Measurements from ENCODE around the gene SLC35E2B.

The SLC35E2B gene

DNA sequence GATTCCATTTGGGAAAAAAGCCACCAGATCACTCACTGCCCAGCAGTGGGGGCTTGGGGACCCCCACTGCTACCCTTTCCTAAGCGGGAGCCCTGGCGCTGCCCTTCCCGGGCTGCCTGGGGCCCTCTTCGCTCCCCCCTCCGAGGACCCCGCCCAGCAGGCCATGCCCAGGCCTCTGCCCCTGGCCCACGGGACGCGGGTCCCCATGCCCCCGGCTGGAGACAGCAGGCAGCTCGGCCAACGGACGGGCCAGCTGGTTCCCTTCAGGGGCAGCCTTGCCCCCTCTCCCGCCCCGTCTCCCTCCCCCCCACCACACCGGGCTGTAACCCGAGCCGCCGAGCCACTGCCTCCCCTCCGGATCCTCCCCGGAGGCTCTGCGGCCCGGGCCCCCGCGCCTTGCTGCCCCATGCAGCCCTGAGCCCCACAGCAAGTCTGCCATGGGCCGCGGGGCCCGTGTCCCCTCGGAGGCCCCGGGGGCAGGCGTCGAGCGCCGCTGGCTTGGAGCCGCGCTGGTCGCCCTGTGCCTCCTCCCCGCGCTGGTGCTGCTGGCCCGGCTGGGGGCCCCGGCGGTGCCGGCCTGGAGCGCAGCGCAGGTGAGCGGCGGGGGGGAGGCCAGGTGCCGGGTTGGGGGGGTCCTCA lies 60.7 kb downstream of the SLC35E2B start, which contains the start of gene MMP23B:
MMP23B (plus strand) TSS at position 392 of the 639 bp plus-strand sequence; CDS start at position 438, 46 bp downstream.
- H3K4me3 ChIP-seq (ENCODE audit: low read depth, low read length): no peak within 1 kb of the TSS
- DNase-seq (ENCODE audit: low read depth): peak; percentile 1

DNA sequence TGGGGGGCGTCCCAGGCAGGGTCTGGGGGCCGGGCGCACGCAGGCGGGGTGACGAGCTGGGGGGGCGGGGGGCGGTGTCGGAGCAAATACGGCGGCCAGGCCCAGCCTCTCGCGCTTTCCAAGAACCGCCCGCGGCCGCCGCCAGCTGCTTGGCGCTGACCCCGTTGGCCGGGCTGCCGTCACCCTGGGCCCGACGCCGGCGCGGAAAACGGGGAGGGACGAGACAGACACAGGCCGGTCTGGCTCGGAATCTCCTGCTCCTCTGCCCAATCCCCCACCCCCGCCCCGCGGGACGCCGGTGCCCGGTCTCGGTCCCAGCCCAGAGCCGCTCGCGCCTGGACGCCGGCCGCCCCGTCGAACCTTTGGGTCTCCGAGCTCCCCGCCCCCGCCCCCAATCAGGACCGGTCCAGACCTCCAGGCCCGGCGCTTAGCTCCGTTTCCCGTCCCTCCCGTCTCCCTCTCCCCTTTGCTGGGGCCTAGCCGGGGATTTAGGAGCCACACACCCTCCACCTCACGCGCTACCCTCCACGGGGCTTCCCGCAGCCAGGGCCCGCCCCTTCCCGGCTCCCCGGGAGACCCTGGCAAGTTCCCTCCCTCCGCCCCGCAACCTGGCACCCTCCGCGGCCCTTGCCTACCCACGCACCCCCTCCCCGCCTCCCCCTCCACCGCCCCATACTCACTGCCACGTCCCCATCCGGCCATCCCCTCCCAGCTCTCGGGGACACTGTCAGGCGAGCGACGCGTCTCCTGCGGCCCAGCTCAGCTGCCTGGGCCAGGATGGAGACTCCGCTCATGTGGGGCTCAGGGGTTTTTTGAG lies 61.4 kb downstream of the SLC35E2B start:
- H3K4me3 ChIP-seq (ENCODE audit: low read depth, low read length): peak overlapping the region; percentile 44; the same call in 1 of the 2 replicates
- peak; percentile 5 for DNase-seq (ENCODE audit: low read depth)
- TF ChIP-seq, protein P1, sequence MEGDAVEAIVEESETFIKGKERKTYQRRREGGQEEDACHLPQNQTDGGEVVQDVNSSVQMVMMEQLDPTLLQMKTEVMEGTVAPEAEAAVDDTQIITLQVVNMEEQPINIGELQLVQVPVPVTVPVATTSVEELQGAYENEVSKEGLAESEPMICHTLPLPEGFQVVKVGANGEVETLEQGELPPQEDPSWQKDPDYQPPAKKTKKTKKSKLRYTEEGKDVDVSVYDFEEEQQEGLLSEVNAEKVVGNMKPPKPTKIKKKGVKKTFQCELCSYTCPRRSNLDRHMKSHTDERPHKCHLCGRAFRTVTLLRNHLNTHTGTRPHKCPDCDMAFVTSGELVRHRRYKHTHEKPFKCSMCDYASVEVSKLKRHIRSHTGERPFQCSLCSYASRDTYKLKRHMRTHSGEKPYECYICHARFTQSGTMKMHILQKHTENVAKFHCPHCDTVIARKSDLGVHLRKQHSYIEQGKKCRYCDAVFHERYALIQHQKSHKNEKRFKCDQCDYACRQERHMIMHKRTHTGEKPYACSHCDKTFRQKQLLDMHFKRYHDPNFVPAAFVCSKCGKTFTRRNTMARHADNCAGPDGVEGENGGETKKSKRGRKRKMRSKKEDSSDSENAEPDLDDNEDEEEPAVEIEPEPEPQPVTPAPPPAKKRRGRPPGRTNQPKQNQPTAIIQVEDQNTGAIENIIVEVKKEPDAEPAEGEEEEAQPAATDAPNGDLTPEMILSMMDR (IDR thresholded peaks at IDR 0.05; ENCODE audit: insufficient read depth, low read depth, low read length, missing control alignments): no peak

More for the DNA sequence above, 60.7 kb downstream of the SLC35E2B start, which contains the start of gene MMP23B:
- TF ChIP-seq, protein P1 (IDR thresholded peaks at IDR 0.05; ENCODE audit: insufficient read depth, low read depth, low read length, missing control alignments): no peak

DNA sequence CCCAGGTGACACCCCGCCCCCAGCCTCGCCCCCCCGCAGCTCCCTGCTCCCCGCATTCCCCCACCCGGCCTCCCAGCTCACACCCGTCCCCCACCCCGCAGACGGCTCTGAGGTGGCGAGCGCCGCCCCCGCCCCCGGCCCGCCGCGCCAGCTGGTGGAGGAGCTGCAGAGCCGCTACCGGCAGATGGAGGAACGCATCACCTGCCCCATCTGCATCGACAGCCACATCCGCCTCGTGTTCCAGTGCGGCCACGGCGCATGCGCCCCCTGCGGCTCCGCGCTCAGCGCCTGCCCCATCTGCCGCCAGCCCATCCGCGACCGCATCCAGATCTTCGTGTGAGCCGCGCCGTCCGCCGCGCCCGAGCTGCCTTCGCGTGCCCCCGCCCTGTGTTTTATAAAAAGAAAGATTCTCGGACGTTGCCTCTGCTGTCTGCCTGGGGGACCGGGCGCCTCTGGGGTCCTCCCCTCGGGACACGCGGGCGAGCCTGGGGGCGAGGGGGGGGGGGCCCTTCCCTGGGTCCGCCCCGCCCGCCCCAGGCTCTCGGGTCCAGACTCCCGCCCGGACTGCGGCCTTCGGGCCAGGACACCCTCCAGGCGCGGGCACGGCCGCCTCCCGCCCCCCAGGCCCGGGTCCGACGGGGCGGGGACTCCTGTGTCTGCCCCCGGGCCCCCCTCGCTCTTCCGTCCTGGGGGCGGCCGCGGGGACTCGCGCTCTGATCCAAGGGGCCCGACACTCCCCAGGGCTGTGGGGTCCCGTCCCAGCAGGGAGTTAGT lies 62.2 kb downstream of the SLC35E2B start:
- peak; percentile 96 for DNase-seq (ENCODE audit: low read depth)
- TF ChIP-seq, protein P1 (IDR thresholded peaks at IDR 0.05; ENCODE audit: insufficient read depth, low read depth, low read length, missing control alignments): peak; percentile 7
- H3K4me3 ChIP-seq (ENCODE audit: low read depth, low read length): peak overlapping the region; percentile 44

DNA sequence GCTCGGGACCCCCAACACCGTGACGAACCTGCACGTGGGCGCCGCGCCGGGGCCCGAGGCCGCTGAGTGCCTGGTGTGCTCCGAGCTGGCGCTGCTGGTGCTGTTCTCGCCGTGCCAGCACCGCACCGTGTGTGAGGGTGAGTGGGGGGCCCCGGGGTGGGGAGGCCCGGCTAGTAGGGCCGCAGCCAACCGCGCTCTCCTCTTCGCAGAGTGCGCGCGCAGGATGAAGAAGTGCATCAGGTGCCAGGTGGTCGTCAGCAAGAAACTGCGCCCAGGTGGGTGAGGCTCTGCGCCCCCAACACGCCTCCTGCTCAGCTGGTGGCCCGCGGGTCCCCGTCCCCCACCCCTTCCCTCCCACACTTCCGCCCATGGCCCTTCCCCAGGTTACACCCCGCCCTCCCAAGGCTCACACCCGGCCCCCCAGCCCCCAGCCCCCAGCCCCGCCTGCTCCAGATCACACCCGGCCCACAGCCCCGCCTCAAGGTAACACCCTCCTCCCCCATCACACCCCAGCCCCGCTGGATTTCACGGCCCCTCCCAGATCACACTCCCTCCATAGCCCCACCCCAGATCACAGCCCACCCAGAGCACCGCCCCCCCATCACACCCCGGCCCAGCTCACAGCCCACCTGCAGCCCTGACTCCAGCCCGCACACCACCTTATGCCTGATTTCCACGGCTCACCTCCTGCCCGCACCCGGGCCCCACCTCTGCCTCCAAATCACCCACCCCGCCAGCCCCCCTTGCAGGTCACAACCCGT lies 63.0 kb downstream of the SLC35E2B start:
- TF ChIP-seq, protein P1 (IDR thresholded peaks at IDR 0.05; ENCODE audit: insufficient read depth, low read depth, low read length, missing control alignments): no peak
- peak overlapping the region; percentile 45 for H3K4me3 ChIP-seq (ENCODE audit: low read depth, low read length)
- peak; percentile 44 for DNase-seq (ENCODE audit: low read depth)

DNA sequence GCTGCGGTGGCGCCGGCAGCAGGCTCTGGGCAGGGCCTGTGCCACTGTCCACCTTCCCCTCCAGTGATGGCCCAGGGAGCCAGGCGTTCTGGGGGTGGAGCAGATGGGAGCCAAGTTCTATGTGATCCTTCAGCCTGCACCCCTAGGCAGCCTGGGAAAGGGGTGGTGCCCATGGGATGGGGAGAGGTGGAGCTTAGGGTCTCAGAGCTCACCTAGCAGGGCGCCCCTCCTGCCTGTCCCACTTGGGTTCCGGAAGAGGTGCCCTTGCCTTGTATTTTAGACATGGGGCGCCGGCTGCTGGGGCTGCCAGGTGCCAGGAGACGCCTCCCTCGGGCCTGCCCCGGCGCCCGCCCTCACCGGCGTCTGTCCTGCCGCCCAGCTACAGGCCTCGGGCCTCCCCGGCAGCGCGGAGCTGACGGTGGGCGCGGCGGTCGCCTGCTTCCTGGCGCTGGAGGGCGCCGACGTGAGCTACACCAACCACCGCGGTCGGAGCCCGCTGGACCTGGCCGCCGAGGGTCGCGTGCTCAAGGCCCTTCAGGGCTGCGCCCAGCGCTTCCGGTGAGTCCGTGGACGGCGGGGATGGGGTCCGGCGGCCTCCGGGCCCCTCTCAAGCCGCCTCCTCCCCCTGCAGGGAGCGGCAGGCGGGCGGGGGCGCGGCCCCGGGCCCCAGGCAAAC lies 63.7 kb downstream of the SLC35E2B start:
- H3K4me3 ChIP-seq (ENCODE audit: low read depth, low read length): peak overlapping the region; percentile 45
- peak; percentile 40 for DNase-seq (ENCODE audit: low read depth)
- TF ChIP-seq, protein P1 (IDR thresholded peaks at IDR 0.05; ENCODE audit: insufficient read depth, low read depth, low read length, missing control alignments): no peak
